ENCODE measurements around the gene APP. TPM values are rescaled to one million over a fixed set of nuclear protein-coding genes. Genes with fewer than 3 reads are reported as not detected.

The APP gene
- total and polyA plus RNA-seq, 4 donors, result 86.9 to 414 (median 367) TPM

- no peak overlapping the region for H3K9ac ChIP-seq (ENCODE audit: insufficient read depth in 1 of 2, low read length in 2 of 2)
- peaks cover 0 to 11% (median 1%) of the 10 kb centered on the region in 4 donors for H3K9me3 ChIP-seq (ENCODE audit: control insufficient read depth in 4 of 4, insufficient read depth in 3 of 4, low read length in 3 of 4)
- no peaks in the 10 kb centered on the region for H3K27me3 ChIP-seq (ENCODE audit: control insufficient read depth in 3 of 3, insufficient read depth in 3 of 3, low read length in 2 of 3)
- 65 to 82% methylated on average over 5 of the region's 5 CpGs for WGBS, 2 donors
- no peaks in the 10 kb centered on the region for H3K36me3 ChIP-seq (ENCODE audit: control insufficient read depth in 4 of 4, insufficient read depth in 4 of 4, low read length in 4 of 4)
- no peak overlapping the region for H3K27ac ChIP-seq (ENCODE audit: low read depth in 1 of 2, low read length in 1 of 2)
- no peak overlapping the region for H3K4me3 ChIP-seq
- ATAC-seq (ENCODE audit: insufficient read depth, low FRiP score) (no peak), DNase-seq (no peak)
- H3K4me1 ChIP-seq (ENCODE audit: control insufficient read depth in 5 of 5, insufficient read depth in 5 of 5, low read length in 5 of 5), result no peaks in the 10 kb centered on the region
- TF ChIP-seq CTCF (IDR thresholded peaks at IDR 0.05; ENCODE audit: control extremely low read depth, extremely low read depth), result no peak
These were observed 324.8 kb downstream of the APP start for GRCh38 chr21:25845729-25846256.

DNA sequence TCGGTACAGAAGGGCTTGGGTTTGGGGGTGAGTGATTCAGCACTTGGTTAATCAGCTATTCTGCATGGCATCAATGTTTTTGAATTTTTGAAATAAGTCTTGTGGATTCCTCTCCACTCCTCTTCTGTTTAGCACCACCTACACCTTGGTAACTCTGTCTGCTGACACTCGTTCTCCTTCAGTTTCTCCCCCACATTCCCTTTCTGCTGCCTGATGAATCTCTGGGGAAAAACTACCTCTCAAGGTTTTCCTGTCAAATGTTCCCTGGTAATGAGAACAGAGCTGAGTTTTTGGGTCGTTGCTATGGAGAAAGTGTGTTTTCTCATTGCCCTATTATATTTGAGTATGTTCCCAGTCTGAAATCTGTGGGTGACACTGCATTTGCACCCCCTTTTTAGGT is 327.6 kb downstream of the APP start:
- no peak for DNase-seq
- Histone ChIP-seq H3K9me3 (ENCODE audit: control insufficient read depth in 4 of 4, insufficient read depth in 3 of 4, low read length in 3 of 4) (peaks cover 0 to 10% (median 1%) of the 10 kb centered on the region in 4 donors), H3K27me3 (ENCODE audit: control insufficient read depth in 3 of 3, insufficient read depth in 3 of 3, low read length in 2 of 3) (no peaks in the 10 kb centered on the region), H3K36me3 (ENCODE audit: control insufficient read depth in 4 of 4, insufficient read depth in 4 of 4, low read length in 4 of 4) (no peaks in the 10 kb centered on the region), H3K4me1 (ENCODE audit: control insufficient read depth in 5 of 5, insufficient read depth in 5 of 5, low read length in 5 of 5) (no peaks in the 10 kb centered on the region), H3K9ac (ENCODE audit: insufficient read depth in 1 of 2, low read length in 2 of 2) (no peak overlapping the region), H3K4me3 (no peak overlapping the region), H3K27ac (ENCODE audit: low read depth in 1 of 2, low read length in 1 of 2) (no peak overlapping the region)
- no peak for ATAC-seq (ENCODE audit: insufficient read depth, low FRiP score)
- TF ChIP-seq CTCF (IDR thresholded peaks at IDR 0.05; ENCODE audit: control extremely low read depth, extremely low read depth), result no peak
- 73 to 81% methylated on average over 3 of the region's 3 CpGs for WGBS, 2 donors

DNA sequence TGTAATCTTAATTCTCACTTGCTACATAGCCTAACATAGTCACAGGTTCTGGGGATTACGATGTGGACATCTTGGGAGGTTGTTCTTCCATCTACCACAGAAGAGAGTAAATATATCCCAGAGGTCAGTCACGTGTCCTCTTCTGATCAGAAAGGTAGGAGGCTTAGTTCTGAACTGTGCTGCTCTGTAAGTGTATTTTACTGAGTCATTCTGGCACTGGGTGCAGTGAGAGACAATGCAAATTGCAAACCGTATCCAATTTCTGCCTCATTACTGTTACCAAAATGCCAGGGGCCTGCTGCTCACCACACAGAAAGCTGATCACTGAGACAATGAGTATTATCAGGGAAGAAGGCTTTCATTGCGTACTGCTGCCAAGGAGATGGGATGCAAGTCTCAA is 331.8 kb downstream of the APP start:
- no peak overlapping the region for H3K27ac ChIP-seq (ENCODE audit: low read depth in 1 of 2, low read length in 1 of 2)
- WGBS, 2 donors, result 91 to 94% methylated on average over 4 of the region's 4 CpGs
- no peak overlapping the region for H3K9ac ChIP-seq (ENCODE audit: insufficient read depth in 1 of 2, low read length in 2 of 2)
- H3K4me3 ChIP-seq, result no peak overlapping the region
- H3K9me3 ChIP-seq (ENCODE audit: control insufficient read depth in 4 of 4, insufficient read depth in 3 of 4, low read length in 3 of 4), result peaks cover 0 to 10% (median 1%) of the 10 kb centered on the region in 4 donors
- ATAC-seq (ENCODE audit: insufficient read depth, low FRiP score) (no peak), DNase-seq (no peak)
- no peaks in the 10 kb centered on the region for H3K27me3 ChIP-seq (ENCODE audit: control insufficient read depth in 3 of 3, insufficient read depth in 3 of 3, low read length in 2 of 3)
- H3K4me1 ChIP-seq (ENCODE audit: control insufficient read depth in 5 of 5, insufficient read depth in 5 of 5, low read length in 5 of 5), result peaks cover 0 to 3% (median 0%) of the 10 kb centered on the region in 5 donors
- TF ChIP-seq CTCF (IDR thresholded peaks at IDR 0.05; ENCODE audit: control extremely low read depth, extremely low read depth), result no peak
- no peaks in the 10 kb centered on the region for H3K36me3 ChIP-seq (ENCODE audit: control insufficient read depth in 4 of 4, insufficient read depth in 4 of 4, low read length in 4 of 4)

Data from lung (tissue), 12 donors.